Right renal cortex interstitium (tissue), 3 donors: ENCODE data around the gene DDX59. TPM values are rescaled to one million over a fixed set of nuclear protein-coding genes. Genes with fewer than 3 reads are reported as not detected.

Experiments used
- DNase-seq, 3 donors: peaks; one replicate each; pipeline ENCODE4 v3.0.0-alpha.2; 2013; ENCODE audit warnings: low read depth in 3 of 3, low spot score in 2 of 3
- polyA plus RNA-seq, 3 donors: library from polyadenylated mRNA; unstranded; fragments of 120-200 nt; gene quantifications; one replicate each; pipeline ENCODE4 v1.2.1, GENCODE V29; 2013; ENCODE audit not compliant: insufficient read length in 3 of 3

DDX59 gene
- polyA plus RNA-seq: 10 to 100 TPM; 28.8 to 30.1 (median 29.6) TPM

DNA sequence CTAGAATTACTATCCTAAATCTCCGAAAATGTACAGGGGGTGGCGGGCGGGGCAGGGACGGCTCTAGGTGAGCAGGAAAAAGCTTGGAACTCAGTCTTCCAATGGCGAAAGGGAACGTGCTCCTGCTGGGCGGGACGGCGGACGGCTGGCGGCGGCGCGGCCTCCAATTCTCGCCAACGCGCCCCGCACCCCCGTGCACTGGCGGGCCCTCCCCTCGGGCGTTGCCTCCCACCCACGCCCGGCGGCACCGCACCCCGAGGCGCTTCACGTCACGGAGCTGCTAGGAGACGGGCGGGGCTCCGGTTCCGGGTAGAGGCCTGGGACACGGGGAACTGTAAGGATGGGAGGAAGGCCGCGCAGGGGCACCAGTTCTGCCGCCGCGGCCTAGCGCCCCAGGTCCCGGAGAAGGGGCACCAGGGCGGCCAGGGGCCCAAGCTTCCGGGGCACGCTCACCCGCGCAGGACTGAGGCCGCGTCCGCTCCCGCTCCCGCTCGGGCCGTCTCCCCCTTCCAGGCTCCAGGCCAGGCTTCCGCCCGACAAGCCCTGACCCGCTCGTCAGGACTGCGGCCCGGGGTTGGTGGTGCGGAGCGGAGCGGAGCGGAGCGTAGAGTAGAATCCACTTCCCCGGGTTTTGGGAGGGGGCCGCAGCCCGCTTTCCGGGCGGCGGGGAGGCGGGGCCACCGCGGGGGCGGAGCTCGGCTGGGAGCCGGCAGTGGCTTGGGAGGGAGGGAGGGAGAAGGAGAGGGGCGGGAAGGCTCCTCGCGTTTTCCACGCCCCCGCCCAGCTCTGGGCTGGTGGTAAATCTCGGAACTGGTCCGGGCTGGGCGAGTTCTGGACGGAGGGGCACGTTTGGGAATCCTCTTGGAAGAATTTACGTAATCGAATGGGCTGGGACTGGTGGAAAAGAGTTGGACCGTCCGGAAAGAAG is at the start of gene DDX59:
Gene DDX59, minus strand, starts transcription at position 594 of the 928 bp plus-strand sequence. CDS start 3,167 bp downstream, outside the sequence.
- DNase-seq: peak; percentile 82 to 91 (median 90)

DNA sequence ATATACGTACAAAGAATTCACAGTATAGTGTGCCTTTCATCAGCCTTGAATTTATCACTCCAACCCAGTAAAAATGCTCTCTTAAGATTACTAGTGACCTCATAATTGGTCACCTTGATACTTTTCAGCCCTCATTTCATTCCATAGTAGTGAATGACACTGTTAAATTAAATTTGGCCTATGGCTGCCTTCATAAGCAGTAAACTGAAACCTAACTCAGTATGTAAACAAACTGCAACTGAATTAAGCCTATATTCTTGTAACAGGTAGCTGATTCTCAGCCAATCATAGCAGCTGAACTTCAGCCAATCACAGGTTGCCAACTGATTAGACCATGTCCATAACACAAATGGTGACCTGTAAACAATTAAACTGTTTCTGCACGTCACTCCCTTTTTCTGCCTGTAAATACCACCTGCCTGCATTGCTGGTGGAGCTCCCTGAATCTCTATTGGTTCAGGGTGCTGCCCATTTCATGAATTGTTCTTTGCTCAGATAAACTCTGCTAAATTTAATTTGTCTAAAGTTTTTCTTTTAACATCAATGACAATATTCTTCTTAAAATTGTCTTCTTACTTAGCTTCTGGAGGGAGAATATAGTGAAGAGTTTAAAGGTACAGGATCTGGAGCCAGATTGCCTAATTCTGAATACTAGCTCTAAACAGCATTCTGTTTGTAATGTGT is 44.9 kb upstream of the DDX59 start:
- DNase-seq: no peak

DNA sequence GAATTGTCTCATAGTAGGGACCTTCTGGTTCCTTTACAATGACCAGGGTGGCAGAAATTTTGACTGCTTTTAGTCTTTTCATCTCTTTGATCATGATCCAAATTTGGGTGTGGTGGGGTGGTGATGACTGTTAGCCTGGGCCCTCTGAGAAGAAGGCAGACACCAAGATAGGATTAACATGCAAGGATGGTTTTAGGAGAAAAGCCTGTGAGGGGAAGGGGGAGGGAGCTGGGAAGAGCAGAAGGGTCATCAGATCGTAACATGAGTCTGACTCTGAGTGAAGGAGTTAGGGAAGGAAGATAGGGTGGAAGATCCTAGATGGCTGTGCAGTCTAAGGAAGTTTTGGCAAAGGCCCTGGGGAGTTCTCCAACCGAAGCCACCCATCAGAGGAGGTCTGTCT is 40.5 kb upstream of the DDX59 start:
- DNase-seq: no peak

DNA sequence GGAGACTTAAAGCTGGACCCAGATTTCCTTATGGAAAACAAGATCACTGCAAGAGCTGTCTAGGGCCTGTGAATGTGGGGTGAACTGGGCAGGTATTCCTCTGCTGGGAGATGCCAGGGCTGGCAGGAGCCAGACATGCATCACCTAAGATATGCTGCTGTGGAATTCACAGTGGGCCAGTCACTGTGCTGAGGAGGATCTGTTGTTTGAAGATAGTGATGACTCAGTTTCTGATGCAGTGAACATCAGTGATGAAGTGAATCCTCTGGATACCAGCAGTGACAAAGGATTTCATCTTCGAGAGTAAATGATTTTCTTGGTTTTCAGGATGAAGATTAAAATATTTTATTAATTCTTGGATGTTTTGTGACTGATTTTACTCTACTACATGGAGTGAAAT is 39.1 kb upstream of the DDX59 start:
- no peak for DNase-seq

DNA sequence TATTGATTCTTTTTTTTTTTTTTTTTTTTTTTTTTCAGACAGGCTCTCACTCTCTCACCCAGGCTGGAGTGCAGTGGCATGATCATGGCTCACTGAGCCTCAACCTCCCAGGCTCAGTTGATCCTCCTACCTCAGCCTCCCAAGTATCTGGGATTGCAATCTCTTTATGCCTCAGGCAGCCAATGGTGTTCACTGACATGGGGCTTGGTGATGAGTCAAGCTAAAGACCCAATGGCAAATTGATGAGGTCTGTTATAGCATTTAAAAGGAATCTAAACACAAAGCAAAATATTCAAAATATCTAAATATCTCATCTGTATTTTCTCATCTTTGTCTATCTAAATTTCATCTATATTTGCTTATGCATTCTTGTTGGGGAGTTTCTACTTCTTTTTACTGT is 38.5 kb upstream of the DDX59 start:
- DNase-seq: no peak

DNA sequence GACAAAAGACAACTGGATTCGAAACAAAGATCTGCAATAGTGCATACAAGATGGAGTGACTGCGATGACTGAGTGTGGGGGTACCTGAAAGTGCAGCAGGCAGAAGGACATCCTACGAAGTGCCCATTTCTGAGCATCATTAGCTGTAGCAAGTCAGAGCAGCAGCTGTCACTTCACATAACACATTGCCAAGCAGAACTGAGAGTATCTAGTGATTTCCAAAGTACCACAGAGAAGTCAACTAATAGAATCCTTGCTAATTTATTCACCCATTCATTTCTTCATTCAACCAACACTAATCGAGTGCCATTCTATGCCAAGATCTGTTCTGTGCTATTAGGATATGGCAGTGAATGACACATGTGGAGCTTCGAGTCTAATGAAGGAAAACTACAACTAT is 37.4 kb upstream of the DDX59 start:
- no peak for DNase-seq

DNA sequence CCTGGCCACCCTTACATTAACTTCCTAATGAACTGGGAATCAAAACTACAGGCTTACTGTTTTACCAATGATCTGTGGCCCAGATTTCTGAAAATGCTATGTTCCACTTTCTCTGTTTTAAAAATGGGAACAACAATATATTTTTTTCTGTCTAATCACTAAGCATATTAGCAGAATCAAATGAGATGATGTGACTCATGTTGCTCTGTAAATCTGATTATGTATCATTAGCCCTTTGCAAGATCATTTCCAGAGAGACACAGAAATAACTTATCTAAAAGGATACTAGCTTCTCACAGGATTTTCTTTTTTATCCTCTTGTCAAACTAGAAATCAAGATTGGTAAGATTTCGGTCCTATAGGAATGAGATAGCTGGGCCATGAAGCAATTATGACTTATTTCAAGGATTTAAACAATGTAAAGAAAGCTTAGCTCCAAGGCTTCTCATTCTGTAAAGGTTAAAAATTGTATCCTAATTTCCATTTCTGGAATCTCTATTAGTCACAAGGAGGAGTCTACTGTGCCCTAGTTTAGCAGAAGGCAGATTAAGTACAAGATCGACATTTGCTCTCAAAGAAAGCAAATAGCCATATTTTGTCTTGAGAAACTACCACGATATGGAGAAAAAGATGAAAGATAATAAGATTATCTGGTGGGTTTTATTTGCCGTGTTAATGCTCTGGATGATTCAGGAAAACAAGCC is 36.6 kb upstream of the DDX59 start:
- no peak for DNase-seq

DNA sequence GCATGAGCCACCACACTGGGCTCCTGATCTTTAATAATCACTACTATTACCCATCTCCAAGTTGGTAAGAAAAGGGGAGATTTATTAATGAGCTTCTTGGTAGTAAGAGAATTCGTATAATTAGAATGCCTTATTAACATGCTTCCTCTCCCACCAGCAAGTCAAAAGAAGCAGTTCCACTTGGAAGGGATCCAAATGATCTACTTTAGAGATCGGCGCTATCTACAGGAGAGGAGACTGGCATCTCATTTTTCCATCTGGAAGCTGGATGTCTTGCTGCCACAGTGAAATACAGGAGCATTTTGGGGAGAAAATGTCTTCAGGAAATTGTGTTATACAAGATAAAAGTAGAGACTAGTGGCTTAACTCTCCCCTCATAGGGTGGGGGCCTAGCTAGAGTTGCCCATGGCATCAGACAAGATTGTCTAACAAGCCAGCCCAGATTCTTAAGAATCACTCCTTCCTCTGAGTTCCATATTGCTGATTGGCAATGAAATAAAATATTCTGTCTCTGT is 35.3 kb upstream of the DDX59 start:
- DNase-seq: no peak

DNA sequence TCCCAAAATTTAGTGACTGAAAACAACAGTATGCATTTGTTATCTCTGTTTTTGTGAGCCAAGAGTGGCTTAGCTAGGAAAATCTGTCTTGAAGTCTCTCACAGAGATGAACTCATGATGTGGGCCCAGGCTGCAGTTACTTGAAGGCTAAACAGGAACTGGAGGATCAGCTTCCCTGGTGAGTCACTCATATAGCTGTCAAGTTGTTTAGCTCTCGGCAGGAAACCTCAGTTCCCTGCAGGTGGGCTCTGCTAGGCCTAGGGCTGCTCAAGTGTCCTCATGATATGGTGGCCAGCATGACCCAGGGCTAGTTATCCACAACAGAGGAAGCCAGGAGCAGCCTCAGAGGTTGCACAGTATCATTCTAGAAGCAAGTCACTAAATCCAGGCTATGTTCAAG is 30.2 kb upstream of the DDX59 start:
- no peak for DNase-seq

DNA sequence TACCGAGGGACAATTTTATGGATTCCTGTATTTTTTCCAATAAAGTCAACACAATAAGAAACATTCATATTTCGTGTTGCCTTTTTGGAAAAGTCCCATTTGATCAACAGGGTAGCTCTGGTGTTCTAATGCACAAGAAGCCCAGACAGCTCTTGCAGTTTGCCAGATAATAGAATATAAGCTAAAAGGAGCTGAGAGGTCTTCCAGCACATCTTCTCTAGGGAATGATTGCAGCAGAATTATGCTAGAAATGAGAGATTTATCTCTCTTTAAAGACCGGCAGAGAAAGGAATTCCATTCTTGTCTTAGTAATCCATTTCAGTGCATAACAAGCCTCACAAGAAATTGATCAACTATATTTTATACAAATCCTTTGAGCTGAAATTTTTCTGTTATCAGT is 25.0 kb upstream of the DDX59 start:
- no peak for DNase-seq

DNA sequence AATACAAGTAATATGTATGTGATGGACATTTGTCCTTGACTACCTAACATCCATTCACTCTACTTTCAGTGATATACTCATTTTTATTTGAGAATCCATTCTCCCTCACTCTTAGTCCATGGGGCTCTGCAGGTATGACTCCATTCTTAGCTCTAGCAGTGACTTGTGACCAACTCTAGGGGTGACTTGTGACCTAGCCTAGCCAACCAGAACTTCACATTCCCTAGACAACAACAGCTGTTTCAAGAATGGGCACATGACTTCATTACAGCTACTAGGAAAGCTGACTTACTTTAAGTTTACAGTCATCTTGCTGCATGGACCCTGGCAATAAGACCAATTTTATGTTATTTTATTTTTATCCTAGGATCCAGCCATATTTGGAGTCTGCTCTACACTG is 23.6 kb upstream of the DDX59 start:
- no peak for DNase-seq

DNA sequence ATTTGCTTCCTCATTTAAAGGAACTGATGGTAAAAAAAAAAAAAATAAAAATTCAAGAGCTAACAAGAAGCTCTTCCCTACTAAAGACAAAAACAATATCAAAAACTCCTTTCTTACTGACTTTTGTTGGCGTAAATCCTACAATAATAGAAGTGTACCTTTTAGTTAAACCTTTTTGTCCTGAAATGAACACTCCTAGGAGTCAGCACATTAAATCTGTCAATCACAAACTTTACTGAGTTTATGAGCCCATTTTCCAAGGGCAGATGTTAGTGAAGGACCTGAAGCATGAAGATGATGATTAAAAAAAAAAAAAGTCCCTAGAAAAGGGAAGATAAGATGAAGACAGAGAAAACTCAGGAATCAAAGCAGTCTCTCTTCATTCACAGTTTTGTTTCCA is 22.6 kb upstream of the DDX59 start:
- DNase-seq: no peak

DNA sequence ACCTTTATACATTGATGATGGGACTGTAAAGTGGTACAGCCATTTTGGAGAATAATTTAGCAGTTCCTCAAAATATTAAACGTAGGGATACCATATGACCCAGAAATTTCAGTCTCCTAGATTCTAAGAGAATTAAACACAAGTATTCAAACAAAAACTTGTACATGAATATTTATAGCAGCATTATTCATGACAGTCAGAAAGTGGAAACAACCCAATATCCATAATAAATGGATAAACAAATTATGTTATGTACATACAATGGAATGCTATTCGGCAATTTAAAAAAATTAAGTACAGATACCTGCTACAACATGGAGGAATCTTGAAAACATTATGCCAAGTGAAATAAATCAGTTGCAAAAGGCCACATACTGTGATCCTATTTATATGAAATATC is 16.9 kb upstream of the DDX59 start:
- no peak for DNase-seq

DNA sequence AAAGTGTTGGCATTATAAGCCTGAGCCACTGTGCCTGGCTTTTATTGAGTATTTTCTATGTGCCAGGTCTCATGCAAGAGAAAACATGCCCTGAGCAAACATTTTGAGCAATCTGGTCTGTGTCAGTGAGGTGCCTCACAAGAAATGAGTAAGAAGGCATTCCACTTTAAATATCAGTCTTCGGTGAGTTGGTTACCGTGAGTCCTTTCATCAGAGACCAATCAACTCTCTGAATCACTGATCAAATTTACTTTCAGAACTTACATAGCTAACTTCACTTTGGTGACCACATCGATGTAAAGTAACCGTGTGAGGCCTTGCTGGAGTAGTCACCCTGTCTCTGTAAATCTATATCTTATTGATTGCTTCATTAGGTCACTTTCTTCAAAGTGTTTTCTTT is 14.3 kb upstream of the DDX59 start:
- DNase-seq: no peak

DNA sequence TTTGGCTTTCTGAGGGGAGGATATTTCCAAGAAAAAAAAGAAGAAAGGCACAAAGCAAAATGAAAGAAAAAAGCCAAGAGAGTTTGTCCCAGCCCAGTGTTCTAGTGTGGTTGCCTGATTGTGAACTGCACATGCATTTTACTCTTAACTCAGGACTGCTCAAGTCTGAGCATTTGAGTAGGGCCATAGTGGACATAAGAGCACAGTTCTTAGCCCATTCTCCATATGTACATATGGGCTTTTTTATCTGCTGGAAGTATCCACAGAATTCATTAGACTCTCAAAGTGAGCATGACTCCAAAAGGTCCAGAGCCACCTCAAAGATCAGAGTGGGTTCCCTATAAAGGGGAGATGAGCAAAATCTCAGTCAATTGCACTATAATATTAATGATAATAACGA is 13.6 kb upstream of the DDX59 start:
- no peak for DNase-seq

DNA sequence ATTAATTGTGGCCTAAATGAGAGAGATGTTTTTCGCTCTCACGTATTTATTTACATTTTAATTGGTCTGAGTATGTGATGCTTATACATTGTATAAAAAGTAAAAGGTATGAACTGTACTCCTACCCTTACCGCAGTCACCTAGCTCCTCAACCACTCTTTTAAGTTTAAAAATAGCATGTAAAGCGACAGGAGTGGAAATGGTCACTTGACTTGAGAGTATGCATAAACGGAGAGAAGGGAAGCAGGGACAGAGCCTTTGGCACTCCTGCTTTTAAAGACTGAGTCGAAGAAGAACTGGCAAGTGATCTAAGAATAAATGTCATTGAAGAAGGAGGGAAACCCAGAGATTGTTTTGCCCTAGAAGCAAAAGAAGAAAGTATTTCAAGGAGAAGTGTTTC is 11.5 kb upstream of the DDX59 start:
- DNase-seq: no peak

DNA sequence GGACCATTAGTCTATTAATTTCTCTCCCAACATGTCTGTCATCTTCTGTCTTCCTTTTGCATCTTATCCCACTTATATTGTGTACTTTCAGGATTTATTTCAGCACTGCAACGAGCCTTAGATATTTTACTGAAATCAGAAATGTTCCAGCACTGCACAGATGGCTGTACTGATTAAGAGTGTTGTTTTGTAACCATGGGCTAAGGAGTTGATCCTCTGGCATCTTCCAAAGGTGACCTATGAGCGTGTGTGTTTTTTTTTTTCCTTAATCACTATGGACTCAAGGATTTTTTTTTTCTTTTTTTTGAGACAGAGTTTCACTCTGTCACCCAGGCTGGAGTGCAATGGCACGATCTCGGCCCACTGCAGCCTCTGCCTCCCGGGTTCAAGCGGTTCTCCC is 7.1 kb upstream of the DDX59 start:
- DNase-seq: no peak

DNA sequence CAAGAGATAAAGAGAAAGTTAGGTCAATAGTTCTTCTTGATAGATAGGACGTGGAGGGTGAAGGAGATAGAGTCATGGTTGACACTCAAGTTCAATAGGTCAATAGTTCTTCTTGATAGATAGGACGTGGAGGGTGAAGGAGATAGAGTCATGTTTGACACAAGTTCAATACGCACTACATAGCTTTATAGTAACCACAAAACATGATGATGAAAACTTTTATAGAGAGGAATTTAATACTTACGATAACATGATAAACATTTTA is 5.8 kb upstream of the DDX59 start:
- DNase-seq: no peak

DNA sequence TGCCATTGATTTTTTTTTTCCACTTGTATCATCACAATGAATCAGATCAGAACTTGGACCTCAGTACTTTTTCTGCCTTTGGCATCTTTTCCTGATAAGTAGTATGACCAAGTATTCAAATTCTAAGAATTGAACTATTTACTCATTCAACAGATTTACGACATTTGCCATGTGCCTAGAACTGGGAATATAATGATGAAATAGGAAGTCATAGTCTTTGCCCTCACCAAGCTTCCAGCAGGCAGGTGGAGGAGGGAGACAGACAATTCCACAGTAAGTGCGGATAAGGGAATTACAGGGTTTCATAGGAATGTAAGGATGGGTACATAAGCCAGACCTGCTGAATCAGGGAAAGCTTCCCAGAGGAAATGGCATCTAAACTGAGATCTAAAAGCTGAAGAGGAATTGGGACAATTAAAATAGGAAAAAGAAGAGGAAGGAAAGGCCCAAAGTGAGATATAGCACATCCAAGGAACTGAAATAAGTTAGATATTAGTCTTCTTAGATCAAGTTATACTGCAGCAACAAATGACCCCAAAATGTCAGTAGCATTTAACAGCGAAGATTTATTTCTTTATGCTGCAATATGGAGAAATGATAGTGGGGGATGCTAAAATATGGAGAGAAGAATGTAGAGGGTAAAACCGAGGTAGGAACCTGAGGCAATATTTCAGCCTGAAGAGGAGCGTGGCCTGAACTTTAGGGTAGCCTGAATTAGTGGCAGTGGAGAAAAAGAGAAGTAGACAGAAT is 5.3 kb upstream of the DDX59 start:
- no peak for DNase-seq

DNA sequence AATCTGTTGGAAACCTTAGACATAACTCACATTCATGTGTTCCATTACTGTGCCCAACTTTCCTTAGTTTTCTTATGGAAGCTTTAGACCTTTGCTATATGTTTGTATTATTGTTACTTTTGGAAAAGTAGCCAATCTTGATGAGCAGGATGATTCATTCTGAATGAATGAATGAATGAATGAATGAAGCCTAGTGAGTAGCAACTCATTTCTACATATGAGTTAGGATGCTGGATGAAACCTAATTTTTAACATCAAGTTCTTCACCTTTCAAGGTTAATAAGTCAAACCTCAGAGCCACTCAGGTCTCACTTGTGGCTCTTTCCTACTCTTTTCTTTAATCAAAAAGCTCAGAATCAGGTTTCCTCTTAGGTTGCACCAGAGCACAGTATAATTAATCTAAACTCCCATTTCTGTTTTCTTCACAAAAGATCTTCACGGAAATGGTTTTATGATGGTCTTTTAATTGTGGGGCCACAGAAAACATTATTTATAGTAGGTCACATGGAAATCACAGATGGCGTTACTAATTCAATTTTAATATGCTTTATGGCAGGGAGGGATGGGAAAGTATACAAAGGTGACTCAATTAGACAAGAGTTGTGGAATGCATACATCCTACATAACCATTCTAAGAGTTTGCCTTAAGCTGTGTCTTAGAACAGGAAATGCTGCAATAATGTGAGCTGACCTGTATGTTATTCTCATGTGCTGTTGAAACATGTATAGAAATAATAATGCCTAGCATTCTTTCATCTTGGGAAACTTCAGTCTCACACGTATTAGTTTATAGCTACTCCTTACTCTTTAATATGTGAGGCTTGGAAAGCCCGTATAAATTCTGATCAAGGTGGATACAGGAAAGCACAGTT is 4.5 kb upstream of the DDX59 start:
- no peak for DNase-seq
